ENCODE data around the gene SSR2.

The SSR2 gene

GRCh38 chr1:156054500-156055280, 33.9 kb upstream of the SSR2 start, which contains the start of gene LAMTOR2 (continued):
- TF ChIP-seq, protein P1, sequence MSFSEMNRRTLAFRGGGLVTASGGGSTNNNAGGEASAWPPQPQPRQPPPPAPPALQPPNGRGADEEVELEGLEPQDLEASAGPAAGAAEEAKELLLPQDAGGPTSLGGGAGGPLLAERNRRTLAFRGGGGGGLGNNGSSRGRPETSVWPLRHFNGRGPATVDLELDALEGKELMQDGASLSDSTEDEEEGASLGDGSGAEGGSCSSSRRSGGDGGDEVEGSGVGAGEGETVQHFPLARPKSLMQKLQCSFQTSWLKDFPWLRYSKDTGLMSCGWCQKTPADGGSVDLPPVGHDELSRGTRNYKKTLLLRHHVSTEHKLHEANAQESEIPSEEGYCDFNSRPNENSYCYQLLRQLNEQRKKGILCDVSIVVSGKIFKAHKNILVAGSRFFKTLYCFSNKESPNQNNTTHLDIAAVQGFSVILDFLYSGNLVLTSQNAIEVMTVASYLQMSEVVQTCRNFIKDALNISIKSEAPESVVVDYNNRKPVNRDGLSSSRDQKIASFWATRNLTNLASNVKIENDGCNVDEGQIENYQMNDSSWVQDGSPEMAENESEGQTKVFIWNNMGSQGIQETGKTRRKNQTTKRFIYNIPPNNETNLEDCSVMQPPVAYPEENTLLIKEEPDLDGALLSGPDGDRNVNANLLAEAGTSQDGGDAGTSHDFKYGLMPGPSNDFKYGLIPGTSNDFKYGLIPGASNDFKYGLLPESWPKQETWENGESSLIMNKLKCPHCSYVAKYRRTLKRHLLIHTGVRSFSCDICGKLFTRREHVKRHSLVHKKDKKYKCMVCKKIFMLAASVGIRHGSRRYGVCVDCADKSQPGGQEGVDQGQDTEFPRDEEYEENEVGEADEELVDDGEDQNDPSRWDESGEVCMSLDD (tag by site-specific recombination; IDR thresholded peaks at IDR 0.05), result peak; percentile 19
- TF ChIP-seq WT1 (tag by site-specific recombination; IDR thresholded peaks at IDR 0.05), result peak; percentile 47; the same call in 1 of the 2 replicates
- peak; percentile 46 for TF ChIP-seq SP2 (tag by site-specific recombination; IDR thresholded peaks at IDR 0.05)
- TF ChIP-seq ZNF366 (tag by site-specific recombination; conservative IDR thresholded peaks at IDR 0.05), result peak; percentile 46; the same call in 1 of the 2 replicates
- no peak for TF ChIP-seq ZFP69B (tag by site-specific recombination; IDR thresholded peaks at IDR 0.05)
- 0 out of 2 replicates have a peak, but pooled peaks have one; percentile 20 for TF ChIP-seq ZNF223 (tag by site-specific recombination; IDR thresholded peaks at IDR 0.05)
- TF ChIP-seq ZNF140 (tag by site-specific recombination; IDR thresholded peaks at IDR 0.05), result no peak
- no peak for TF ChIP-seq RBAK (tag by site-specific recombination; IDR thresholded peaks at IDR 0.05)
- TF ChIP-seq ZNF544 (tag by site-specific recombination; IDR thresholded peaks at IDR 0.05), result no peak
- peak; percentile 79 for TF ChIP-seq ZNF777 (tag by site-specific recombination; IDR thresholded peaks at IDR 0.05; ENCODE audit: borderline replicate concordance)
- no peak for TF ChIP-seq ZNF16 (tag by site-specific recombination; IDR thresholded peaks at IDR 0.05; ENCODE audit: low read depth)
- no peak for TF ChIP-seq ZNF529 (tag by site-specific recombination; IDR thresholded peaks at IDR 0.05; ENCODE audit: insufficient replicate concordance)
- peak; percentile 79 for TF ChIP-seq ZNF394 (tag by site-specific recombination; IDR thresholded peaks at IDR 0.05; ENCODE audit: borderline replicate concordance)
- peak; percentile 63; the same call in 1 of the 2 replicates for TF ChIP-seq ZNF843 (tag by site-specific recombination; IDR thresholded peaks at IDR 0.05)
- 0 out of 2 replicates have a peak, but pooled peaks have one; percentile 5 for TF ChIP-seq ZNF596 (tag by site-specific recombination; IDR thresholded peaks at IDR 0.05)
- peak; percentile 97 for TF ChIP-seq ZBTB17 (tag by site-specific recombination; IDR thresholded peaks at IDR 0.05)
- TF ChIP-seq ZBTB21 (tag by site-specific recombination; IDR thresholded peaks at IDR 0.05), result no peak; the same call in 1 of the 2 replicates
- no peak for TF ChIP-seq ZNF48 (tag by site-specific recombination; IDR thresholded peaks at IDR 0.05)
- no peak for TF ChIP-seq ZNF473 (tag by site-specific recombination; IDR thresholded peaks at IDR 0.05)
- TF ChIP-seq GLI2 (tag by site-specific recombination; IDR thresholded peaks at IDR 0.05; ENCODE audit: borderline replicate concordance, low read depth), result no peak
- TF ChIP-seq ZFP37 (tag by site-specific recombination; IDR thresholded peaks at IDR 0.05), result no peak
- TF ChIP-seq MEIS1 (CRISPR knock-in tag; IDR thresholded peaks at IDR 0.05; ENCODE audit: borderline replicate concordance), result no peak
- TF ChIP-seq ZBTB48 (tag by site-specific recombination; IDR thresholded peaks at IDR 0.05), result peak; percentile 97
- TF ChIP-seq ZNF580 (tag by site-specific recombination; IDR thresholded peaks at IDR 0.05), result no peak
- no peak for TF ChIP-seq ZNF157 (tag by site-specific recombination; IDR thresholded peaks at IDR 0.05)
- peak; percentile 33; the same call in 1 of the 2 replicates for TF ChIP-seq ZNF660 (tag by site-specific recombination; IDR thresholded peaks at IDR 0.05)
- TF ChIP-seq KLF8 (tag by site-specific recombination; IDR thresholded peaks at IDR 0.05), result peak; percentile 96
- TF ChIP-seq ZNF354C (tag by site-specific recombination; IDR thresholded peaks at IDR 0.05; ENCODE audit: borderline replicate concordance, low read depth), result no peak
- TF ChIP-seq ZNF791 (tag by site-specific recombination; IDR thresholded peaks at IDR 0.05), result no peak
- TF ChIP-seq ZSCAN5A (tag by site-specific recombination; IDR thresholded peaks at IDR 0.05), result peak; percentile 53
- no peak for TF ChIP-seq ZNF148 (tag by site-specific recombination; IDR thresholded peaks at IDR 0.05; ENCODE audit: borderline replicate concordance)
- TF ChIP-seq ZNF146 (tag by site-specific recombination; IDR thresholded peaks at IDR 0.05), result no peak
- no peak for TF ChIP-seq ZNF510 (tag by site-specific recombination; IDR thresholded peaks at IDR 0.05; ENCODE audit: insufficient replicate concordance)
- peak; percentile 15; the same call in 1 of the 2 replicates for TF ChIP-seq KLF10 (tag by site-specific recombination; IDR thresholded peaks at IDR 0.05)
- TF ChIP-seq HOXA7 (CRISPR knock-in tag; IDR thresholded peaks at IDR 0.05; ENCODE audit: borderline replicate concordance), result no peak

Data from HEK293 (cell line).